IMR-90 (cell line): ENCODE results near the gene LRRC34. TPM values are rescaled to one million over a fixed set of nuclear protein-coding genes. Genes with fewer than 3 reads are reported as not detected.

ENCODE experiments used
- ATAC-seq: fragments of 200-7000 bp; cut with Tn5 transposase; 2 replicates; pipeline ENCODE4 v1.9.1; 2020; ENCODE audit warnings: low read depth, mild to moderate bottlenecking, moderate library complexity
- BruUV-seq: library from RNA; stranded (reverse); fragments of 400-500 nt; replicated peaks from 2 replicates; lab custom pipeline; 2021; lab: Mats Ljungman, UMichigan
- CTCF ChIA-PET: fragments of 300-600 bp; formaldehyde crosslinking; extraction: SDS; loops from one replicate; lab custom pipeline; 2021; ENCODE audit warnings: antibody characterized with exemption; lab: Yijun Ruan, JAX
- POLR2A ChIA-PET: fragments of 300-600 bp; sonication (Branson Sonifier 250); formaldehyde crosslinking; loops from one replicate; lab custom pipeline; 2022; ENCODE audit warnings: antibody characterized with exemption; ENCODE audit not compliant: unreplicated experiment; lab: Charles Lee
- DNase-seq: peaks from one replicate; pipeline ENCODE4 v3.0.0; 2013
- H2AFZ ChIP-seq: replicated peaks from 2 replicates; pipeline ENCODE3; 2013; ENCODE audit warnings: low read length, mild to moderate bottlenecking; ENCODE audit not compliant: poor library complexity
- H2AK5ac ChIP-seq: 2 replicates; pipeline ENCODE4 v1.6.1; 2013; ENCODE audit warnings: low read depth, low read length, inconsistent platforms
- H2AK9ac ChIP-seq: replicated peaks from 2 replicates; pipeline ENCODE3; 2013; ENCODE audit warnings: mild to moderate bottlenecking, low read depth, low read length, moderate library complexity; ENCODE audit not compliant: poor library complexity
- H2BK120ac ChIP-seq: 2 replicates; pipeline ENCODE4 v1.6.1; 2013; ENCODE audit warnings: low read depth, low read length, inconsistent platforms
- H2BK15ac ChIP-seq: 3 replicates; pipeline ENCODE4 v1.6.1; 2013; ENCODE audit warnings: low read depth, low read length, inconsistent platforms
- H2BK20ac ChIP-seq: 2 replicates; pipeline ENCODE4 v1.6.1; 2013; ENCODE audit warnings: low read depth, mild to moderate bottlenecking, inconsistent platforms, low read length, moderate library complexity
- H2BK5ac ChIP-seq: 2 replicates; pipeline ENCODE4 v1.6.1; 2013; ENCODE audit warnings: mild to moderate bottlenecking, low read depth, low read length, inconsistent platforms; ENCODE audit not compliant: poor library complexity, severe bottlenecking
- H3K14ac ChIP-seq: replicated peaks from 2 replicates; pipeline ENCODE4 v1.6.1; 2013; ENCODE audit warnings: low read depth, low read length, inconsistent platforms
- H3K18ac ChIP-seq: 2 replicates; pipeline ENCODE4 v1.6.1; 2013; ENCODE audit warnings: low read depth, low read length, control low read depth
- H3K23ac ChIP-seq: 2 replicates; pipeline ENCODE4 v1.6.1; 2013; ENCODE audit warnings: low read depth, low read length, inconsistent platforms
- H3K27ac ChIP-seq: 2 replicates; pipeline ENCODE4 v1.5.1; 2013; ENCODE audit warnings: mild to moderate bottlenecking, control low read depth, low read length; ENCODE audit not compliant: insufficient read depth
- H3K27me3 ChIP-seq: 2 replicates; pipeline ENCODE4 v1.6.1; 2013; ENCODE audit warnings: low read length; ENCODE audit not compliant: control insufficient read depth, insufficient read depth
- H3K36me3 ChIP-seq: 2 replicates; pipeline ENCODE4 v1.6.1; 2013; ENCODE audit warnings: low read length, mixed read lengths; ENCODE audit not compliant: control insufficient read depth, insufficient read depth
- H3K4ac ChIP-seq: 2 replicates; pipeline ENCODE4 v1.6.1; 2013; ENCODE audit warnings: low read depth, low read length, inconsistent platforms
- H3K4me1 ChIP-seq: 2 replicates; pipeline ENCODE4 v1.6.1; 2013; ENCODE audit warnings: low read length, mixed read lengths; ENCODE audit not compliant: control insufficient read depth, insufficient read depth
- H3K4me2 ChIP-seq: 2 replicates; pipeline ENCODE4 v1.6.1; 2013; ENCODE audit warnings: low read depth, mild to moderate bottlenecking, control low read depth, low read length, moderate library complexity
- H3K4me3 ChIP-seq: 2 replicates; pipeline ENCODE4 v1.5.1; 2013; ENCODE audit warnings: low read depth, mild to moderate bottlenecking, control low read depth, low read length, moderate library complexity; ENCODE audit not compliant: insufficient read depth
- H3K56ac ChIP-seq: 2 replicates; pipeline ENCODE4 v1.6.1; 2013; ENCODE audit warnings: low read length, inconsistent platforms; ENCODE audit not compliant: insufficient read depth; ENCODE audit errors: extremely low read depth
- H3K79me1 ChIP-seq, 2 experiments: 2 replicates each; pipeline ENCODE4 v1.6.1; 2013; ENCODE audit warnings: low read length in 2 of 2, inconsistent platforms in 1 of 2, low read depth in 1 of 2
- H3K9ac ChIP-seq: 2 replicates; pipeline ENCODE4 v1.6.1; 2013; ENCODE audit warnings: low read depth, low read length, control low read depth
- H3K9me1 ChIP-seq: 2 replicates; pipeline ENCODE4 v1.6.1; 2013; ENCODE audit warnings: low read length, inconsistent platforms; ENCODE audit not compliant: insufficient read depth
- H3K9me3 ChIP-seq: 2 replicates; pipeline ENCODE4 v1.6.1; 2013; ENCODE audit warnings: low read length; ENCODE audit not compliant: control insufficient read depth, insufficient read depth
- H4K20me1 ChIP-seq: 2 replicates; pipeline ENCODE4 v1.6.1; 2013; ENCODE audit warnings: low read length, inconsistent platforms; ENCODE audit not compliant: insufficient read depth
- H4K5ac ChIP-seq: 2 replicates; pipeline ENCODE4 v1.6.1; 2013; ENCODE audit warnings: mild to moderate bottlenecking, low read depth, low read length, control low read depth
- H4K8ac ChIP-seq, 2 experiments: 2 replicates each; pipeline ENCODE4 v1.6.1; 2013; ENCODE audit warnings: low read depth in 2 of 2, low read length in 2 of 2, control low read depth in 1 of 2, inconsistent platforms in 1 of 2
- H4K91ac ChIP-seq: 2 replicates; pipeline ENCODE4 v1.6.1; 2013; ENCODE audit warnings: low read depth, low read length, inconsistent platforms; ENCODE audit not compliant: insufficient read depth
- BHLHE40 ChIP-seq: fragments of 150-350 bp; IDR thresholded peaks from 2 replicates; pipeline ENCODE4 v1.6.1; 2016; ENCODE audit warnings: mild to moderate bottlenecking, low read depth, low read length
- CEBPB ChIP-seq: IDR thresholded peaks from 2 replicates; pipeline ENCODE4 v1.6.1; 2012; ENCODE audit warnings: low read depth, low read length, improper control_type of control experiment
- CHD1 ChIP-seq: IDR thresholded peaks from 2 replicates; pipeline ENCODE4 v1.6.1; 2012; ENCODE audit warnings: low read depth, low read length, improper control_type of control experiment
- CTCF ChIP-seq: conservative IDR thresholded peaks from 2 replicates; pipeline ENCODE4 v1.5.1; 2012; ENCODE audit warnings: mild to moderate bottlenecking, low read depth, low read length, improper control_type of control experiment
- FOS ChIP-seq: fragments of 150-350 bp; IDR thresholded peaks from 2 replicates; pipeline ENCODE4 v1.6.1; 2016; ENCODE audit warnings: low read depth, low read length
- MAFK ChIP-seq: IDR thresholded peaks from 2 replicates; pipeline ENCODE4 v1.6.1; 2012; ENCODE audit warnings: low read depth, low read length, improper control_type of control experiment
- MAZ ChIP-seq: IDR thresholded peaks from 2 replicates; pipeline ENCODE4 v1.6.1; 2012; ENCODE audit warnings: low read depth, mild to moderate bottlenecking, low read length, improper control_type of control experiment, moderate library complexity, borderline replicate concordance
- MXI1 ChIP-seq: IDR thresholded peaks from 2 replicates; pipeline ENCODE4 v1.6.1; 2012; ENCODE audit warnings: low read depth, mild to moderate bottlenecking, low read length, moderate library complexity, borderline replicate concordance
- NFE2L2 ChIP-seq: fragments of 150-350 bp; IDR thresholded peaks from 2 replicates; pipeline ENCODE4 v1.6.1; 2016; ENCODE audit warnings: low read depth, mild to moderate bottlenecking, low read length
- POLR2A ChIP-seq: IDR thresholded peaks from 2 replicates; pipeline ENCODE4 v1.6.1; 2012; ENCODE audit warnings: mild to moderate bottlenecking, low read depth, low read length
- RAD21 ChIP-seq: IDR thresholded peaks from 2 replicates; pipeline ENCODE4 v1.6.1; 2012; ENCODE audit warnings: low read length, improper control_type of control experiment
- RCOR1 ChIP-seq: IDR thresholded peaks from 2 replicates; pipeline ENCODE4 v1.6.1; 2012; ENCODE audit warnings: mild to moderate bottlenecking, low read length, improper control_type of control experiment; ENCODE audit not compliant: insufficient replicate concordance
- RFX5 ChIP-seq: IDR thresholded peaks from 2 replicates; pipeline ENCODE4 v1.8.0; 2012; ENCODE audit warnings: low read depth, mild to moderate bottlenecking, low read length, moderate library complexity
- SMC3 ChIP-seq: fragments of 150-350 bp; IDR thresholded peaks from 2 replicates; pipeline ENCODE4 v1.6.1; 2016; ENCODE audit warnings: low read depth, mild to moderate bottlenecking, antibody characterized with exemption, low read length, moderate library complexity
- USF2 ChIP-seq: fragments of 150-350 bp; IDR thresholded peaks from 2 replicates; pipeline ENCODE4 v1.6.1; 2017; ENCODE audit warnings: mild to moderate bottlenecking, antibody characterized with exemption, low read length, low read depth
- WGBS, 2 experiments: methylation state at CpG; one replicate each; pipeline versions ENCODE4 v1.1.5 to v1.1.7; 2013; ENCODE audit warnings: missing lambda C conversion rate in 2 of 2; ENCODE audit not compliant: insufficient read length in 1 of 2; ENCODE audit errors: extremely low coverage in 2 of 2; 5-methylcytosine and 5-hydroxymethylcytosine counted together
- dilution Hi-C: fragments of 300-500 bp; cut with HindIII; formaldehyde crosslinking; loops from one replicate; pipeline ENCODE4 v1.14.3; 2018; ENCODE audit warnings: low sequenced_read_pairs; ENCODE audit not compliant: unreplicated experiment
- in situ Hi-C: fragments of 300-500 bp; cut with MboI; formaldehyde crosslinking; loops from 3 replicates; pipeline ENCODE4 v1.14.3; 2019; ENCODE audit warnings: low sequenced_read_pairs, inconsistent platforms, mixed read lengths
- intact Hi-C: fragments of 100-400 bp; cut with micrococcal nuclease; formaldehyde crosslinking; loops from 2 replicates; pipeline ENCODE4 v1.10.0; 2022
- polyA plus RNA-seq, 3 experiments: library from polyadenylated mRNA; depleted of rRNA; stranded (reverse); fragments of >200 nt; gene quantifications; 2 replicates each; pipeline ENCODE4 v1.2.3, GENCODE V29; 2012; ENCODE audit warnings: low replicate concordance in 1 of 3
- total RNA-seq: library from RNA; depleted of rRNA; stranded (reverse); fragments of >200 nt; gene quantifications from 2 replicates; pipeline ENCODE4 v1.2.3, GENCODE V29; 2012
- TF ChIP-seq, protein P1 (sequence below): fragments of 150-350 bp; IDR thresholded peaks from 2 replicates; pipeline ENCODE4 v1.6.1; 2016; ENCODE audit warnings: low read depth, mild to moderate bottlenecking, low read length, moderate library complexity, borderline replicate concordance

Gene LRRC34
- total and polyA plus RNA-seq, 2 of the 4 experiments (the other 2 are of a cell fraction): 0.90 to 0.91 TPM

DNA sequence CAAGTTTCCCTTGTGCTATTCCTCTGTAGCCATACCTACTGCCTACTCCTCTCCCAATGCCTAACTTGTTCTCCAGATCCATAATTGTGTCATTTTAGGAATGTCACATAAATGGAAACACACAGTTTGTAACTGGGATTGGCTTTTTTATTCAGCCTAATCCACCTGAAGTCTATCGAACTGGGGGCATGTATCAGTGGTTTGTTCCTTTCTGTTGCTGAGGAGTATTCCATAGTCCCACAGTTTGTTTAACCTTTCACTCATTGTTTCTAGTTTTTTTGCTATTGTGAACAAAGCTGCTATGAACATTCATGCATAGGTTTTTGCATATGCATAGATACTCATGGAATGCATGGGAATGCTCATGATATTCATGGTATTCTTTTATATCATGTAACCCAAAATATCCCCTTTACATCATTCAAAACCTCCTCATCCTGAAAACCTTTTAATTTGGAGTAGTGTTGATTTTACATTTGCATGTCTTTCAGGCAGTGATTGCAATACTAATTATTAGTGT is 25.9 kb upstream of the LRRC34 start:
- H3K4me2 ChIP-seq: no peak overlapping the region
- no peak overlapping the region for H3K27ac ChIP-seq
- intact Hi-C loops (no loop called here), dilution Hi-C loops (no loop called here), in situ Hi-C loops (no loop called here)
- H3K4ac ChIP-seq: no peak overlapping the region
- H3K9me3 ChIP-seq: no peaks in the 10 kb centered on the region
- no peak overlapping the region for H2BK120ac ChIP-seq
- no peaks in the 10 kb centered on the region for H4K20me1 ChIP-seq
- no peaks in the 10 kb centered on the region for H3K36me3 ChIP-seq
- no peak overlapping the region for H4K91ac ChIP-seq
- H3K9ac ChIP-seq: no peak overlapping the region
- H3K27me3 ChIP-seq: no peaks in the 10 kb centered on the region; the same call in 1 of the 2 replicates
- no peak for TF ChIP-seq NFE2L2
- TF ChIP-seq CHD1: no peak
- TF ChIP-seq RFX5: no peak
- no peak for TF ChIP-seq CTCF
- TF ChIP-seq CEBPB: no peak
- no peak for TF ChIP-seq MAZ
- TF ChIP-seq MXI1: no peak
- TF ChIP-seq USF2: no peak
- TF ChIP-seq, protein P1, sequence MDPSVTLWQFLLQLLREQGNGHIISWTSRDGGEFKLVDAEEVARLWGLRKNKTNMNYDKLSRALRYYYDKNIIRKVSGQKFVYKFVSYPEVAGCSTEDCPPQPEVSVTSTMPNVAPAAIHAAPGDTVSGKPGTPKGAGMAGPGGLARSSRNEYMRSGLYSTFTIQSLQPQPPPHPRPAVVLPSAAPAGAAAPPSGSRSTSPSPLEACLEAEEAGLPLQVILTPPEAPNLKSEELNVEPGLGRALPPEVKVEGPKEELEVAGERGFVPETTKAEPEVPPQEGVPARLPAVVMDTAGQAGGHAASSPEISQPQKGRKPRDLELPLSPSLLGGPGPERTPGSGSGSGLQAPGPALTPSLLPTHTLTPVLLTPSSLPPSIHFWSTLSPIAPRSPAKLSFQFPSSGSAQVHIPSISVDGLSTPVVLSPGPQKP: no peak
- TF ChIP-seq MAFK: no peak
- no peak for TF ChIP-seq BHLHE40
- no peak for TF ChIP-seq POLR2A
- no peak for TF ChIP-seq RAD21
- no peak for TF ChIP-seq SMC3
- no peak for TF ChIP-seq RCOR1
- TF ChIP-seq FOS: no peak
- H3K14ac ChIP-seq: no peak overlapping the region
- H4K5ac ChIP-seq: no peak overlapping the region
- no peak overlapping the region for H4K8ac ChIP-seq
- no peak overlapping the region for H2BK5ac ChIP-seq
- CTCF ChIA-PET: no interaction called here
- no peak overlapping the region for H3K18ac ChIP-seq
- POLR2A ChIA-PET: no interaction called here
- ATAC-seq (no peak), DNase-seq (no peak)
- whole genome bisulfite sequencing, 2 experiments: no CpG with 5 or more reads among the region's 1 CpG
- no TSS peak for BruUV-seq
- H2AFZ ChIP-seq: no peak overlapping the region
- H2AK5ac ChIP-seq: no peak overlapping the region
- no peak overlapping the region for H2BK20ac ChIP-seq
- no peak overlapping the region for H3K23ac ChIP-seq
- H3K4me3 ChIP-seq: no peak overlapping the region
- no peak overlapping the region for H2BK15ac ChIP-seq
- H2AK9ac ChIP-seq: no peak overlapping the region
- H3K79me1 ChIP-seq: no peaks in the 10 kb centered on the region
- H3K56ac ChIP-seq: no peak overlapping the region
- H3K9me1 ChIP-seq: 0 out of 2 replicates have a peak, but pooled peaks cover 4% of the 10 kb centered on the region
- H3K4me1 ChIP-seq: peaks cover 5% of the 10 kb centered on the region
